ENCODE measurements around the gene MEIKIN.
"Not testable (repeated sequence)": the region's sequence is repeated elsewhere in the genome, so short reads cannot be mapped to it uniquely, and the experiment has no call there.

The MEIKIN gene

GRCh38 chr5:131795228-131795627, 150.2 kb downstream of the MEIKIN start:
- no peak for DNase-seq (ENCODE audit: low spot score)
- Mint-ChIP-seq H3K27me3 (ENCODE audit: low read depth) (no peaks in the 10 kb centered on the region), H3K9me3 (no peaks in the 10 kb centered on the region), H3K27ac (peak overlapping the region; percentile 68), H3K4me1 (ENCODE audit: low read depth) (peaks cover 32% of the 10 kb centered on the region), H3K36me3 (ENCODE audit: low read depth) (peaks cover 28% of the 10 kb centered on the region), H3K4me3 (peak overlapping the region; percentile 96)

GRCh38 chr5:131794586-131794985, 150.9 kb downstream of the MEIKIN start:
- no peak for DNase-seq (ENCODE audit: low spot score)
- Mint-ChIP-seq H3K4me3 (peak overlapping the region; percentile 64), H3K9me3 (no peaks in the 10 kb centered on the region), H3K36me3 (ENCODE audit: low read depth) (peaks cover 31% of the 10 kb centered on the region), H3K27ac (peak overlapping the region; percentile 1), H3K4me1 (ENCODE audit: low read depth) (peaks cover 35% of the 10 kb centered on the region), H3K27me3 (ENCODE audit: low read depth) (no peaks in the 10 kb centered on the region)

GRCh38 chr5:131792896-131793295, 152.6 kb downstream of the MEIKIN start:
- Mint-ChIP-seq H3K4me3 (no peak overlapping the region), H3K27ac (no peak overlapping the region), H3K36me3 (ENCODE audit: low read depth) (peaks cover 35% of the 10 kb centered on the region), H3K4me1 (ENCODE audit: low read depth) (peaks cover 39% of the 10 kb centered on the region), H3K9me3 (no peaks in the 10 kb centered on the region), H3K27me3 (ENCODE audit: low read depth) (no peaks in the 10 kb centered on the region)
- no peak for DNase-seq (ENCODE audit: low spot score)

DNA sequence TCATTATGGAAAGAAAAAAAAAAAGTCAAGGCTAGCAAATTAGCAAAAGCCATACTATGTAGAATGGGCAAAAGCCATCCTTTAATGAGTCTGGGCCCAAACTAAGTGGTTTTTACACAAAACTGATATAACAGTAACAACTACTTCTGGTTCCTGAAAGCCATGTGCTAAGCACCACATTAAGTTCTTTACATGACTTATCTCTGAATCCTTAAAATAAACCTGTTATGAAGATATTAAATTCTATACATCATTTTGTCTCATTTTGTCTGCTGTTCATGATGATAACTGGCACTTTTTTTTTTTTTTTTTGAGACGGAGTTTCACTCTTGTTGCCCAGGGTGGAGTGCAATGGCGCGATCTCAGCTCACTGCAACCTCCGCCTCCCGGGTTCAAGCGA, 153.6 kb downstream of the MEIKIN start:
- no peak overlapping the region for H3K4me3 Mint-ChIP-seq
- H3K4me1 Mint-ChIP-seq (ENCODE audit: low read depth) = peaks cover 43% of the 10 kb centered on the region
- no peak for DNase-seq (ENCODE audit: low spot score)
- no peak overlapping the region for H3K27ac Mint-ChIP-seq
- H3K9me3 Mint-ChIP-seq = no peaks in the 10 kb centered on the region
- peaks cover 38% of the 10 kb centered on the region for H3K36me3 Mint-ChIP-seq (ENCODE audit: low read depth)
- no peaks in the 10 kb centered on the region for H3K27me3 Mint-ChIP-seq (ENCODE audit: low read depth)

DNA sequence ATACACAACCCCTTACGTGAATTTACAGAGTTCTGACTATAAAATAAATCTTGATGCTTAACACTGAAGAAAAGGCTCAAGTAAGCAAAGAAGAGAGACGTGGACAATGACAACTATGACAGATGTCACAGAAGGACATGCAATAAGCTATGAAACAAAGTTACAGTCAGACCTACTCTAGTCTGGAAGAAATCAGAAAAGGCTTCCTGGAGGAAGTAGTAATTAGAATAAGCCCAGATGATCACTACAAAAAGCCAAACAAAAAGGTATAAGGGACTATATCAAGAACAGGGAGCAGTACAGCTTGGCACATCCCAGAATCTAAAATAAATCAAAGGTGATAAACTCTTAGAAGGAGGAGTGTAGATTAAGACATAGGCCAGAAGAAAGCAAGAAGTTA, 154.9 kb downstream of the MEIKIN start:
- Mint-ChIP-seq H3K36me3 (ENCODE audit: low read depth) (peaks cover 38% of the 10 kb centered on the region), H3K27ac (no peak overlapping the region), H3K4me1 (ENCODE audit: low read depth) (peaks cover 39% of the 10 kb centered on the region), H3K4me3 (no peak overlapping the region), H3K9me3 (no peaks in the 10 kb centered on the region), H3K27me3 (ENCODE audit: low read depth) (no peaks in the 10 kb centered on the region)
- no peak for DNase-seq (ENCODE audit: low spot score)

DNA sequence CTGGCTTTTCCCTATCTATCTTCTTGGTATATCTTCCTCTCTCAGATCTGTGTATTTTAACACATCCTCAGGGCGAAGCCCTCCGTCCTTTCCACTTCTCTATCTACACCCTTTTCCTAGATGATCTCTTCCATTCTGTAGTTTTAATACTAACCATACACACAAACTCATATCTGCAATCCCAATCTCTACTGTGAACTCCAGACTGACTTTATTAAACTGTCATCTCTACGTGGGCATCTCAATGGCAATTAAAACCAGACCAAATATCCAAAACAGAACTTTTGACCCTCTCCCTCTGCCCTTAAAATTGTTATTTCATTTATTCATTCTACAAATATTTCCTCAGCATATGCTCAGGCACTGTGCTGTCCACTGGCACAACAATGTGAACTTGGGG, 155.7 kb downstream of the MEIKIN start:
- peaks cover 33% of the 10 kb centered on the region for H3K4me1 Mint-ChIP-seq (ENCODE audit: low read depth)
- H3K27ac Mint-ChIP-seq = no peak overlapping the region
- peaks cover 34% of the 10 kb centered on the region for H3K36me3 Mint-ChIP-seq (ENCODE audit: low read depth)
- no peaks in the 10 kb centered on the region for H3K27me3 Mint-ChIP-seq (ENCODE audit: low read depth)
- H3K4me3 Mint-ChIP-seq = no peak overlapping the region
- H3K9me3 Mint-ChIP-seq = no peaks in the 10 kb centered on the region
- no peak for DNase-seq (ENCODE audit: low spot score)

- peaks cover 30% of the 10 kb centered on the region for H3K36me3 Mint-ChIP-seq (ENCODE audit: low read depth)
- peaks cover 27% of the 10 kb centered on the region for H3K4me1 Mint-ChIP-seq (ENCODE audit: low read depth)
- H3K9me3 Mint-ChIP-seq = no peaks in the 10 kb centered on the region
- H3K27ac Mint-ChIP-seq = no peak overlapping the region
- DNase-seq (ENCODE audit: low spot score) = no peak
- H3K4me3 Mint-ChIP-seq = no peak overlapping the region
- H3K27me3 Mint-ChIP-seq (ENCODE audit: low read depth) = no peaks in the 10 kb centered on the region
Observed at GRCh38 chr5:131787736-131788135, 157.7 kb downstream of the MEIKIN start.

DNA sequence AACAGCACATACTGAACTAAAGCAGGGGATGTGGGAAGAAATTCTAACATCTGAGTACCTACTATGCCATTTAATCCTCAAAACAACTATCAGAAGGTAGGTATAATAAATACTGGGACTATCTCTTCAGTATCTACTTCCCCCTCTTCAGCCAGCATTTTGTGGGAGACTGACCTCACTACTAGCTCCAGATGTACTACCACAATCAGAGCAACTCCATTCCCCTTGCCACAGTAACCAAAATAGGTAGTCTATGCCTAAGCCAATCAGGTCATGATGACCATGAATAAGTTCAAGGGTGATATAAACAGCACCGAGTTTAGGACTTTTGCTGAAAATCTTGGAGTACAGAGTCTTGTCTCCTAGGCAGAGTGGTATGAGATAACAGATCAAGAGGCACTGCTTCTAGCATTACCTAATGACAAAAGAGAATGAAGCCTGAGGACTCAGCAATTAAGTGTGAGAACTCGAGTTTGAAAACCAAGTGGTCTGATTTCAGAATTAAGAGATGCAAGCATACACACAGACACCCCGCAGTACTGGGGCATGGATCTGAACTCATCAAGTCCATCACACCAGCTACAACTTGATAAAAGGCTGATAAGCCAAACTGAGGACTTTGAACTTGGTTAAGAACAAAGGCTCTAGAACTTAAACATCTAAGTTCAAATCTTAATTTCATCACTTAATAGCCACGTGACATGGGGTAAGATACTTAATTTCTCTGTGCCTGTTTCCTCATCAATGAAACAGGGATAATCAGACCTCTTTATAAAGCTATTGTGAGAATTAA, 158.4 kb downstream of the MEIKIN start:
- H3K36me3 Mint-ChIP-seq (ENCODE audit: low read depth) = peaks cover 29% of the 10 kb centered on the region
- no peaks in the 10 kb centered on the region for H3K27me3 Mint-ChIP-seq (ENCODE audit: low read depth)
- no peak overlapping the region for H3K27ac Mint-ChIP-seq
- H3K4me3 Mint-ChIP-seq = no peak overlapping the region
- H3K9me3 Mint-ChIP-seq = no peaks in the 10 kb centered on the region
- DNase-seq (ENCODE audit: low spot score) = no peak
- H3K4me1 Mint-ChIP-seq (ENCODE audit: low read depth) = peaks cover 27% of the 10 kb centered on the region

DNA sequence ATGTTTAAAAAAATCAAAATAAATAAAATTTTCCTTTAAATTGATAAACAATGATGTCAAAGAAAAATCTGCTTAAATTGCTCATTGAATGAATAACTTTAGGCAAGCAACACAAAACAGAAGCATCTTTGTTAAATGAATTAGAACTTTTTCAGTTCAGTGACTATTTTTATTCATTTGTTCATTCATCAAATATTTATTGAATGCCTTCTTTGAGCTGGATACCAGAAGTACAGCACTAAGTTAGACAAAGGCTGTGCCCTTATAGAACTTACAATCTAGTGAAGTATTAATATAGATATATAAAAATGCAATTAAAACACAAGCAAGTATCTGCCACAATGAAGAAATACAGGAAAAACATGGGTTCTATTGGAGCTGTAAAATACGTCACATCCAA, 159.4 kb downstream of the MEIKIN start:
- no peak for DNase-seq (ENCODE audit: low spot score)
- Mint-ChIP-seq H3K27ac (no peak overlapping the region), H3K4me1 (ENCODE audit: low read depth) (peaks cover 31% of the 10 kb centered on the region), H3K9me3 (no peaks in the 10 kb centered on the region), H3K36me3 (ENCODE audit: low read depth) (peaks cover 32% of the 10 kb centered on the region), H3K4me3 (no peak overlapping the region), H3K27me3 (ENCODE audit: low read depth) (no peaks in the 10 kb centered on the region)

DNA sequence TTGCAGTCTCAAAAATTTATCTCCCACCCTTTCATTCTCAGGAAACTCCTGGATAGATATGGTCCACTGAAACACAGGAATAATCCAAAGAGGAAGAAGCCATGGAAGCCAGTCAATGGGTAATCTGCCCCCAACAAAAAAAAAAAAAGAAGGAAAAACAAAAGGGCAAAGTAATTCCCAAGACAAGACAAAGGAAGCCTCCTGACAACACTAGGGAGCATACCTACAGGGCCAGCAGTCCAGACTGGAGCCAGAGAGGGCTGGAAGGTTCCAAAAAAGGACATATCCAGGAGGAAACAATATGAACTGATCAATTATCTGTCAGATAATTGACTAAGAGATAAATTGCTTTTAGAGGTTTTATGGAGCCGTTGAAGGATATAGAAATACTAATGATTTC, 161.6 kb downstream of the MEIKIN start:
- no peak for DNase-seq (ENCODE audit: low spot score)
- H3K27me3 Mint-ChIP-seq (ENCODE audit: low read depth) = no peaks in the 10 kb centered on the region
- H3K4me3 Mint-ChIP-seq = no peak overlapping the region
- peaks cover 24% of the 10 kb centered on the region for H3K36me3 Mint-ChIP-seq (ENCODE audit: low read depth)
- H3K27ac Mint-ChIP-seq = no peak overlapping the region
- peaks cover 23% of the 10 kb centered on the region for H3K4me1 Mint-ChIP-seq (ENCODE audit: low read depth)
- no peaks in the 10 kb centered on the region for H3K9me3 Mint-ChIP-seq

- H3K4me1 Mint-ChIP-seq (ENCODE audit: low read depth) = peaks cover 22% of the 10 kb centered on the region
- no peaks in the 10 kb centered on the region for H3K9me3 Mint-ChIP-seq
- no peaks in the 10 kb centered on the region for H3K27me3 Mint-ChIP-seq (ENCODE audit: low read depth)
- H3K36me3 Mint-ChIP-seq (ENCODE audit: low read depth) = peaks cover 24% of the 10 kb centered on the region
- H3K4me3 Mint-ChIP-seq = no peak overlapping the region
- DNase-seq (ENCODE audit: low spot score) = no peak
- no peak overlapping the region for H3K27ac Mint-ChIP-seq
Observed at GRCh38 chr5:131783357-131783756, 162.1 kb downstream of the MEIKIN start.

- H3K36me3 Mint-ChIP-seq (ENCODE audit: low read depth) = peaks cover 24% of the 10 kb centered on the region
- no peak overlapping the region for H3K27ac Mint-ChIP-seq
- H3K4me3 Mint-ChIP-seq = no peak overlapping the region
- peaks cover 22% of the 10 kb centered on the region for H3K4me1 Mint-ChIP-seq (ENCODE audit: low read depth)
- no peak for DNase-seq (ENCODE audit: low spot score)
- no peaks in the 10 kb centered on the region for H3K9me3 Mint-ChIP-seq
- no peaks in the 10 kb centered on the region for H3K27me3 Mint-ChIP-seq (ENCODE audit: low read depth)
Observed at GRCh38 chr5:131782717-131783116, 162.7 kb downstream of the MEIKIN start.

DNA sequence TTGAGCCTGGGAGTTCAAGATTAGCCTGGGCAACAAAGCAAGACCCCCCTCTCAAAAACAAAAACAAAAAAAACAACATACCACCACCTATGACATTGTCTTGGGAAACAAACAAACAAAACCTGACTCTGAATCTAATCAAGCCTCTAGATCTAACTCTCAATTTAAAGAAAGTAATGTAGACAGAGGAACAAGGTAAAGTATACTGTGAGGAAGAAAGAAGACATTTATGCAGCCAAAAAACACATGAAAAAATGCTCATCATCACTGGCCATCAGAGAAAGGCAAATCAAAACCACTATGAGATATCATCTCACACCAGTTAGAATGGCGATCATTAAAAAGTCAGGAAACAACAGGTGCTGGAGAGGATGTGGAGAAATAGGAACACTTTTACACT, 167.3 kb downstream of the MEIKIN start:
- H3K4me1 Mint-ChIP-seq (ENCODE audit: low read depth) = peaks cover 10% of the 10 kb centered on the region
- H3K9me3 Mint-ChIP-seq; H3K4me3 Mint-ChIP-seq; DNase-seq (ENCODE audit: low spot score); H3K27ac Mint-ChIP-seq; H3K27me3 Mint-ChIP-seq (ENCODE audit: low read depth): not testable (repeated sequence)
- peaks cover 17% of the 10 kb centered on the region for H3K36me3 Mint-ChIP-seq (ENCODE audit: low read depth)

GRCh38 chr5:131776450-131776849, 169.0 kb downstream of the MEIKIN start:
- Mint-ChIP-seq H3K4me1 (ENCODE audit: low read depth) (peaks cover 7% of the 10 kb centered on the region), H3K4me3 (no peak overlapping the region), H3K9me3 (no peaks in the 10 kb centered on the region), H3K36me3 (ENCODE audit: low read depth) (peaks cover 5% of the 10 kb centered on the region), H3K27ac (no peak overlapping the region), H3K27me3 (ENCODE audit: low read depth) (no peaks in the 10 kb centered on the region)
- DNase-seq (ENCODE audit: low spot score) = no peak

Data from T-helper 2 cell treated with Interferon-gamma antibody and Interleukin-4, amounts not matched to agents 5 μg/mL and 100 μg/mL, for 36 hours (primary cell).